Measurements from ENCODE around the gene GORAB.

The GORAB gene

DNA sequence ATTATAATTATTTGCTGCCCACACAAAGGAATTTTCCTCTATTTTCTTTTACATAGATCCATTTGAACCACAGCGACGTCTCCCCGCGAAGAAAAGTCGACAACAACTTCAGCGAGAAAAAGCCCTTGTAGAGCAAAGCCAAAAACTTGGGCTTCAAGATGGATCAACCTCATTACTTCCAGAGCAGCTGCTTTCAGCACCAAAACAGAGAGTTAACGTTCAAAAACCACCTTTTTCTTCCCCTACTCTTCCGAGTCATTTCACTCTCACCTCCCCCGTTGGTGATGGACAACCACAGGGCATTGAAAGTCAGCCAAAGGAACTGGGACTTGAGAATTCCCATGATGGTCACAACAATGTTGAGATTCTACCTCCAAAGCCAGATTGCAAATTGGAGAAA, 7.2 kb downstream of the GORAB start:
- DNase-seq: no peak

- no peak for DNase-seq
Observed at GRCh38 chr1:170544624-170545023, 12.7 kb downstream of the GORAB start.

GRCh38 chr1:170545476-170545875, 13.5 kb downstream of the GORAB start:
- DNase-seq: no peak

GRCh38 chr1:170547255-170547654, 15.3 kb downstream of the GORAB start:
- no peak for DNase-seq

DNA sequence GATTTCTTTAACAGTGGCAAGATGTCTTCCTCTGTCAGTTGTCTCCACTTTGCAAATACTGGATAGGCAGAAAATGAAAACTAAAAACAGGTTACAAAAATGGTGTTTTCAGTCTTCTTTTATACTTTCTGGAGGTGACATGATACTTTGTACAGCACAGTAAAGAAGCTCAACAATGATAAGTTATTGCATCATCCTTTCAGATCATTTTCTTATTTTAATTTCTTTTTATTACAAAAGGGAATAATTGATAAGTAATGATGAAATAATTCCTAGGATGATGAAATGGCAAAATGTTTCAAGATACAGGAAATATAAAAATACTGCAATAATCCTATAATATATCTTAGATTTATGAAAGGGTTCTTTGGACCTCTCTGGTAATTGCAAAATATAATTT, 16.5 kb downstream of the GORAB start:
- no peak for DNase-seq

DNA sequence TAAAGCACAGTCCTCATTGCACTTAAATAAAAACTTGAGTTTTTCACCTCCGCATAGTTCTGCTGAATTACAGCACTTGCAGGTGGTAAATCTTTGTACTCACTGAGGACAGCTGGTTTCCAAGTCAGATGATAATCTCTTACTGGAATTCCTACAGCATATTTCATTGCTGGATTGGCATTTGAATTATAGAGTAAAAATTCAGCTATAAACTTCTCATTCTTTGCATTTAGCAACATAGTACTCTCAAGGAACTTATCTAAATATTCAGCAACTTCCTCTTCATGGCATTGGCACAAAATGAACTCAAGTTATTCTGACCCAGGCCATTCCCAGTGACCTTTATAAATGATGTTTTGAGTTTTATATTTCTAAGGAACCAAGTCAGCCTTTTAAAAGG, 23.4 kb downstream of the GORAB start:
- DNase-seq: no peak

GRCh38 chr1:170556917-170557316, 25.0 kb downstream of the GORAB start:
- no peak for DNase-seq

GRCh38 chr1:170558731-170559130, 26.8 kb downstream of the GORAB start:
- DNase-seq: no peak

GRCh38 chr1:170559166-170559565, 27.2 kb downstream of the GORAB start:
- no peak for DNase-seq

DNA sequence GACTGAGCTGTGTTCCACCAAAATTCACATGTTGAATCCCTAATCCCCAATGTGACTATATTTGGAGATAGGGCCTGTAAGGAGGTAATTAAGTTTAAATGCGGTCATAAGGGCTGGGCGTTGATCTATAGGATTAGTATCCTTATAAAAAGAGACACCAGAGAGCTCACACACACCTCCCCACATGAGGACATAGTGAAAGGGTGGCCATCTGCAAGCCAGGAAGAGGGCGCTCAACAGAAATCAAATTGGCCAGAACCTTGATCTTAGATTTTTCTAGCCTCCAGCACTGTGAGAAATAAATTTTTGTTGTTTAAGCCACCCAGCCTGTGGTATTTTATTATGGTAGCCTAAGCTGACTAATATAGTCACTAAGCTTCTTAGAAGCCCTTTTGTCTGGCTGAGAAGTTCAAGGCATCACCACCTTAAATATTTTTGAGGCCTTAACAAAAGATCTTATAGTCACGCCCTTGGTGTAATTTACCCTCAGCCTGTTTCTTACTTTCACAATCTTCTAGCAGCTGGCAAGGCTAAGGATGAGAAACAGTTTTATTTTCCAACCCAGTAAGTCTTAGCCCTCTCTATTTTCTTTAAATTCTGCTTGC, 28.8 kb downstream of the GORAB start:
- DNase-seq: no peak

DNA sequence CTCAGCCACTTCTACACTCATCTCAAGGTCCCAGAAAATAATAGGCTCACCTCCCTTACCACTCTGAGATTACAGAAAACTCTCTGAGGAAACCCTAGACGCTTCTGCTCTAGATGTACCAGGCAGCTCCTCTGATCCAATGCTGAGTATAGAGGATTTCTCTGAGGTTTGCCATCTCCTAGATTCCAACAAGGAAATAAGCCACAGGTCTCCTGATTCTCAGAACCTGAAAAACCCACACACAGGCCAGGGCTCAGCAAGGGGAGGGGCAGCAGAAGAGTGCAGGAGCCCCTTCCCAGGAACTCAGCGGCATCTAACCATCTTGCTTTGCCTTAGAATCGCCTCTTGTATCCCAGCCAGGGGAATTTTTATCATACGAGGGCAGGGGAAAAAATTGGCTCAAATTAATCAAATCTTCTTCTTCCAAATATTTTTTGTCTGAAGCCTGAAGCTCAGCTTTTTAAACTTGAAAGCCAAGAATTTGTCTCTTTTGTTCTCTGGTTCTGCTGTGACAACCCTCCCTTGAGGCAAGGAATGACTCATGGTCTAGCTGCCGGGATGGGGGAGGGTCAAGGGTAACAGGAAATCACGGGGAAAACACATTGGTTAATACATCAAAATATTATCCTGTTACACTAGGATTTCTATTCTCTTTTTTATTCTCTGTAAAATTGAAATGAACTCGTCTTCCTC, 30.8 kb downstream of the GORAB start:
- DNase-seq: peak; percentile 5

DNA sequence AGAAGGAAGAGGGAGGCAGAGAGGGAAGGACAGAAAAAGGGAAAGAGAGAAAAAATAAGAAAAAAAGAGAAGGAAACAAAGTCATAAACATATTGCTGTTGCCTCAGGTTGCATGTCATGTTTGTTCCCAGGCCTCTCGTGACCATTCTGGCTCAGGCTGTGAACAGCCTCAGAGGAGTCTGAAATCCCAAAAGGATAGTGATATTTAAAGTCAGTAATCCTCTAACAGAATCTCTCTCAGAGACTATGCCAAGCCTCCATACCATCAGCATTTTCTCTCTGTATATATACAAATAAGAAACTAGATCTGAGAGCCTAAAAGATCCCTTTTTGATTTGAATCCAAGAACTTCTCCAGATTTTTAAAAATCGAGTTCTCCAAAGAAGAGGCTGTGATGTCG, 35.2 kb downstream of the GORAB start:
- no peak for DNase-seq

GRCh38 chr1:170568197-170568596, 36.2 kb downstream of the GORAB start:
- DNase-seq: no peak

DNA sequence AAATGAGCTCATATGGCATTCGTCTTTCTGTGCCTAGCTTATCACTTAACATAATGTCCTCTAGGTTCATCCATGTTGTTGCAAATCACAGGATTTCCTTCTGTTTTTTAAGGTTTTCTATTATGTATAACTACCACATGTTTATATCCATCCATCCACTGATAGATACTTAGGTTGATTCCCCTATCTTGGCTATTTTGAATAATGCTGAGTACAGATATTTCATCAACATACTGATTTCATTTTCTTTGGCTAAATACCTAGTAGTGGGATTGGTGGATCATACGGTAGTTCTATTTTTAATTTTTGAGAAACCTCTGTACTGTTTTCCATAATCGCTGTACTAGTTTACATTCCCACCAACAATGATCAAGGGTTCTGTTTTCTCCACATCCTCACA, 45.0 kb downstream of the GORAB start:
- no peak for DNase-seq

- no peak for DNase-seq
Observed at GRCh38 chr1:170578359-170578758, 46.4 kb downstream of the GORAB start.

- DNase-seq: peak; percentile 11
Observed at GRCh38 chr1:170580636-170581440, 48.9 kb downstream of the GORAB start.

GRCh38 chr1:170583186-170583585, 51.2 kb downstream of the GORAB start:
- no peak for DNase-seq

DNA sequence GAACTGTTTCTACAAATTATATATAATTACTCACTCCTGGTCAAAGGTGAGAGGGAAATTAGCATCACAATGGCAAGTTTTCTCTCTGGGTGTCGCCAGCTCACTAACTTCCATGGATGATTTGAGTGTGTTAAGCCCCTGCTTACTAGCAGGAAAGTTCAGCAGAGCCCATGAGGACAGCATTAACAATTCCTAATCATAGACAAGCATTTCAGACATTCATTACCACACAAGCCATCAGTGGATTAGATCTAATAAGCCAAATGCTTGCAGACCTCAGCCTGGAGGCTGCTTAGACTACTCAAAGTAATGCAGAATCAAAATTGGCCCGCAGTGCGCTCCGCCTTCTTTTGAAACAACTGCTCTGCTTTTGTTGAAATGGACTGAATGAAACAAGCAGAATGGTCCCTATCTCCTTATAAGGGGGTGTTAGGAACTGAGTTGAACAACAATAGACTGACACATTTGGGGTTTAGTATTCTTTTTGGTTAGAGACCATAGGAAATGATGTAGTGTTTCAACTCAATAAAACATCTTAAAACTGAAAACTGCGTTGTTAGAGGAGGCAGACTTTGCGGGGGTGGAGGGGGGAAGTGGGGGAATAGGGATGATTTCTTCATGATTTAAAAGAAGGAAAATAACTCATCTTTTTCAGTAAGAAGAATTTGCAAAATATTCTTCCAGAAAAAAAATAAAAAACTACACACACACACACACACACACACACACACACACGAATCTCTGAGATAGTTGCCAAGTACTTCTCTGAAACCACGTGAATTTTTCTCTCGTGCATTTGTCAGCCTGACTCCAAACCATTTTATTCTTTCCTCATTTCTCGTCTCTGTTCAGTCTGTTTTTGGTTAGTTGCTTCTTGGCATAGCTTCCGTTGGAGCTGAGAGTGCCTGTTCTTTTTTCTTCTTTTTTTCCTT, 54.6 kb downstream of the GORAB start:
- no peak for DNase-seq

- no peak for DNase-seq
Observed at GRCh38 chr1:170587253-170587593, 55.3 kb downstream of the GORAB start.

- DNase-seq: no peak
Observed at GRCh38 chr1:170590921-170591705, 59.1 kb downstream of the GORAB start.

DNA sequence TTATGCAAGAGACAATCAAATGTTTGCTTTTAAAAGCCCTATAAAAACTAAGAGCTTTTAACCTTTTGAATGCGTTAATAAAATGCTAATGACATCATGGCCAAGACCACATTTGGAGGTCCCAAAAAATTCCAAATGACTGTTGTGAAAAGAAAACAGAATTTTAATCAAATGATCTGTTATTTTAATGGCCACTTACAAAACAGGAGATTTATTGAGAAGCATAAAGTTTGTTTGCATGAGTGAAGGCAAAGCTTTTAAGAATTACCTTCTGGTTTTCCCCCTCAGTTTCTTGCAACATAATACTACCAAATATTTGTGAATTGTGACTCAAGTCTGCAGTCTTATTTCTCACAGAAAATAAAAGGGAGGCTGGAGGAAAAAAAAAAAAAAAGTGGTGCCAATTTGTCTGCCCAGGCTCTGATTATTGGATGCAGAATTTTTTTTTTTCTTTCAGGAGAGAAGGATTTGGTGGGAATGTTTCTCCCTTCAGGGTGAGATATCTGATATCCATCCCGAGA, 60.7 kb downstream of the GORAB start:
- DNase-seq: no peak

Measured in hematopoietic multipotent progenitor cell treated with erythropoietin and hydrocortisone succinate and interleukin-3 and kit ligand, for 6 days (in vitro differentiated cells).